Measurements from ENCODE around the gene PIK3C2A. TPM values are rescaled to one million over a fixed set of nuclear protein-coding genes. Genes with fewer than 3 reads are reported as not detected.
A peak's percentile ranks its signal among the peaks of the same experiment; 100 is the strongest.

The PIK3C2A gene
- total RNA-seq, 2 experiments from 2014 or later: 21.2 to 21.7 TPM

GRCh38 chr11:17169876-17170275 lies 37.9 kb downstream of the PIK3C2A start:
- Mint-ChIP-seq H3K27ac (no peak overlapping the region), H3K4me3 (no peak overlapping the region), H3K4me1 (ENCODE audit: low read depth) (peaks cover 11% of the 10 kb centered on the region), H3K27me3 (no peaks in the 10 kb centered on the region), H3K36me3 (peaks cover 20% of the 10 kb centered on the region), H3K9me3 (no peaks in the 10 kb centered on the region)
- CTCF ChIA-PET: interaction anchor here (0.7 kb wide), 1 partner anchor 214 kb away, joined by 3 read pairs; no protein-coding TSS in a partner anchor
- no peak for DNase-seq
- intact Hi-C loops (cut with micrococcal nuclease): no loop called here
- POLR2A ChIA-PET: no interaction called here

DNA sequence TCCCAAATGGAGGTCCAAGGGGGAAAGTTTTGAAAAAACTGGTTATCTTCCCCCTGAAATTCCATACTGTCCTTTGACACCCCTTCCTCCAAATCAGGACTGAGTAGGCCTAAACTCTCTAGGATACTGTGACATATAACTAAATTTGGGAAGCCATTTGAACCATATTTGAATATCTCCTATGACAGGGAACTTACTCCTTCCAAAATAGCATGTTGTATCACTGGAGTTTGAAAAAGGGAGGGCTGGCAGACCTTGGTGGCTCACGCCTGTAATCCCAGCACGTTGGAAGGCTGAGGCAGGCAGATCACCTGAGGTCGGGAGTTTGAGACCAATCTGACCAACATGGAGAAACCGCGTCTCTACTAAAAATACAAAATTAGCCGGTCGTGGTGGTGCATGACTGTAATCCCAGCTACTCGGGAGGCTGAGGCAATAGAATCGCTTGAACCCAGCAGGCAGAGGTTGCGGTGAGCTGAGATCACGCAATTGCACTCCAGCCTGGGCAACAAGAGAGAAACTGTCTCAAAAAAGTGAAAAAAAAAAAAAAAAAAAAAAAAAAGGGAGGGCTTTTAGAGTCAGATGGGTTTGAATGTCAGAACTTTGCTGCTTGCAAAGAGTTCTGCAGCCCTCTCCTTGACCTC lies 42.4 kb downstream of the PIK3C2A start:
- no peak overlapping the region for H3K27ac Mint-ChIP-seq

DNA sequence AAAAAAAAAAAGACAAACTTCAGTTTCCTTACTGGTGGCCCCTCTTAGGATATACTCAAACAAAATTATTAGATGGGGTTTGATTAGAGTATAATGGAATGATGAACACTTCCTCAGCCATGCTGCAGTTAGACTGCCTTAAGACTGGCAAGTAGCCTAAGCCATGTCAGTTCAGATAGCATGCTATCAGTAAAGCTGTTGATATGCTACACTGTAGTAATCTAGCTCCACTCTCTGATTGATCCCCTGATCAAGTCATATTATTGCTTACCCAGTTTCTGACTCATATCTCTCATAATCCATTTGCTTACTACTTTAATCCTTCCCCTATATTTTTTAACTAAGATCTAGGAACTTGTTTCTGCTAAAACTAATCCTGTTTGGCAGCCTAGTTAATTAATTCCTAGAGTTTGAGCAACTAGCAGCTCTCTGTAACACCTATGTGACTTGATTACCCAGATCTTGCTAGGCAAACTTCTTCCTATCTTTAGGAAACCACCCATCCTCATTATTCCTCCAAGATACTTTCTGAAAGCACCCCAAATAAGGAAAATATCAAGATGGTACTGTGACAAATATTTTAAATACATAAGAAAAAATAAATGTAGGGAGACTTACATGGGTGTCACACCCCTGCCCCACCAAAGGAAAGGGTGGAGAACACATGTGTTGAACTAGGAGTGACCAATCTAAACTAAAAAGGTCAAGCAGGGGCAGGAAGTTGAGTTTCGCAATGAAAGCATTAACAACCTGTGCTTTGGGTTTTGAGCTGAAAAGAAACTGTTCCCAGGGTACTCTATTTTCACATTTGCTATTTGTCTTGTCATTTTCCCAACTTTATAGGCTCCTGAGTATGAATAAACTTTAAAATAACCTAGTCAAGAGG lies 43.2 kb downstream of the PIK3C2A start:
- ChIA-PET CTCF (no interaction called here), POLR2A (no interaction called here)
- no peak overlapping the region for H3K27ac Mint-ChIP-seq
- peaks cover 45% of the 10 kb centered on the region for H3K4me1 Mint-ChIP-seq (ENCODE audit: low read depth)
- no peaks in the 10 kb centered on the region for H3K27me3 Mint-ChIP-seq
- intact Hi-C loops (cut with micrococcal nuclease): loop anchor here (5.0 kb wide), 1 partner anchor 43 kb away; the partner anchor contains the start of gene PIK3C2A
- no peak for DNase-seq
- peaks cover 16% of the 10 kb centered on the region for H3K36me3 Mint-ChIP-seq
- H3K4me3 Mint-ChIP-seq: no peak overlapping the region
- H3K9me3 Mint-ChIP-seq: no peaks in the 10 kb centered on the region

More for the DNA sequence above, 42.4 kb downstream of the PIK3C2A start:
- H3K27me3 Mint-ChIP-seq: no peaks in the 10 kb centered on the region
- H3K9me3 Mint-ChIP-seq: no peaks in the 10 kb centered on the region
- H3K36me3 Mint-ChIP-seq: peaks cover 16% of the 10 kb centered on the region
- CTCF ChIA-PET: no interaction called here
- DNase-seq: no peak
- peaks cover 41% of the 10 kb centered on the region for H3K4me1 Mint-ChIP-seq (ENCODE audit: low read depth)
- H3K4me3 Mint-ChIP-seq: no peak overlapping the region
- POLR2A ChIA-PET: no interaction called here
- intact Hi-C loops (cut with micrococcal nuclease): no loop called here

DNA sequence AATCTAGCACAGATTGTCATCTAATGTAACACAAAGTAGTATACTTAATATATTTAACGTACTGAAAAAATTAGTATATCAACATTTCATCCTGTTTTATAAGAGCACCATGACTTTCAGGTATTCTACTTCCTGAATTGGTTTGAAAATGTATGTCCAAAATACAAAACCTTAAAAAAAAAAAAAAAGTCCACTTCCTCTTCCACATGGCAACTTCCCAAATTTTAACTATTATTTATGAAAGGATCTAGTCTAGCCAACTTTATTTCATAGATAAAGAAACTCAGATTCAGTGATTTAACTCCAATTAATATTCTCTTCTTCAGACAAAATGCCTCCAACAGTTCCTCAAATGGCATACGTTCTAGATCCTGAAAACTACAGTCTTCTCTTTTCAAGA lies 44.0 kb downstream of the PIK3C2A start:
- no peaks in the 10 kb centered on the region for H3K27me3 Mint-ChIP-seq
- H3K27ac Mint-ChIP-seq: no peak overlapping the region
- H3K4me3 Mint-ChIP-seq: no peak overlapping the region
- H3K36me3 Mint-ChIP-seq: peaks cover 10% of the 10 kb centered on the region
- ChIA-PET POLR2A (no interaction called here), CTCF (no interaction called here)
- no peaks in the 10 kb centered on the region for H3K9me3 Mint-ChIP-seq
- DNase-seq: no peak
- intact Hi-C loops (cut with micrococcal nuclease): loop anchor here (5.0 kb wide), 1 partner anchor 44 kb away; the partner anchor contains the start of gene PIK3C2A
- peaks cover 42% of the 10 kb centered on the region for H3K4me1 Mint-ChIP-seq (ENCODE audit: low read depth)

DNA sequence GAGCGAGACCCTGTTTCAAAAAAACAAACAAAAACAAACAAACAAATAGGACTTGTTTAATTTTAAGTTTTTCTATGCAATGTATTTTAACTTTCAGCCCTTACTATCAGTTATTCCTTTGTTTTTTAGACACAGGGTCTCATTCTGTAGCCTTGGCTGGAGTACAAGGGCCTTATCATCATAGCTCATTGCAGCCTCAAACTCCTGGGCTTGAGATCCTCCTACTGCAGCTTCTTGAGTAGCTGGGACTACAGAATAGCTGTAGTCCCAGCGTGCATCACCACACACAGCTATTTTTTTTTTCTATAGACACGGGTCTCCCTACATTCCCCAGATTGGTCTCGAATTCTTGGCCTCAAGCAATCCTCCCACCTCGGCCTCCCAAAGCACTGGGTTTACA lies 44.5 kb downstream of the PIK3C2A start:
- H3K9me3 Mint-ChIP-seq: no peaks in the 10 kb centered on the region
- no peak overlapping the region for H3K27ac Mint-ChIP-seq
- POLR2A ChIA-PET: interaction anchor here (1.1 kb wide), 1 partner anchor 14 kb away, joined by 3 read pairs; no protein-coding TSS in a partner anchor
- CTCF ChIA-PET: no interaction called here
- intact Hi-C loops (cut with micrococcal nuclease): loop anchor here (5.0 kb wide), 1 partner anchor 44 kb away; the partner anchor contains the start of gene PIK3C2A
- H3K4me3 Mint-ChIP-seq: no peak overlapping the region
- peaks cover 5% of the 10 kb centered on the region for H3K36me3 Mint-ChIP-seq
- no peak for DNase-seq
- no peaks in the 10 kb centered on the region for H3K27me3 Mint-ChIP-seq
- peaks cover 39% of the 10 kb centered on the region for H3K4me1 Mint-ChIP-seq (ENCODE audit: low read depth)

DNA sequence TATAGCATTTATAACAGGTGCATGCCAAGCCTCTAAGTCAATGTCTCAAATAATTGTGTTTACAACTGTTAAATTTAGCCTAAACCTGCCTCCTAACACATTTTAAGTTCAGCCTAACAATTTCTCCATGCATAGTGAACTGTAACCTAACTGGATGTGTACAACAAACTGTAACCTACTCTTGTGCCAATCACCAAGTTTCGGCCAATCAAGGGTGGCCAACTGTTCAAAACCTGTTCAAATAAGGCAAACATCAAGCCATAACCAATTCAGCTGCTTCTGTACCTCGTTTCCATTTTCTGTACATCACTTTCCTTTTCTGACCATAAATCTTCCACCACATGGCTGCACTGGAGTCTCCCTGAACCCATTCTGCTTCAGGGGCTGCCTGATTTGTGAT lies 45.4 kb downstream of the PIK3C2A start:
- intact Hi-C loops (cut with micrococcal nuclease): loop anchor here (5.0 kb wide), 1 partner anchor 45 kb away; the partner anchor contains the start of gene PIK3C2A
- DNase-seq: no peak
- peaks cover 39% of the 10 kb centered on the region for H3K4me1 Mint-ChIP-seq (ENCODE audit: low read depth)
- no peak overlapping the region for H3K4me3 Mint-ChIP-seq
- no peaks in the 10 kb centered on the region for H3K9me3 Mint-ChIP-seq
- no peaks in the 10 kb centered on the region for H3K36me3 Mint-ChIP-seq
- ChIA-PET POLR2A (interaction anchor here (1.1 kb wide), 1 partner anchor 15 kb away, joined by 3 read pairs; no protein-coding TSS in a partner anchor), CTCF (no interaction called here)
- peak overlapping the region; percentile 34 for H3K27ac Mint-ChIP-seq
- no peaks in the 10 kb centered on the region for H3K27me3 Mint-ChIP-seq

GRCh38 chr11:17161515-17161914 lies 46.3 kb downstream of the PIK3C2A start:
- Mint-ChIP-seq H3K4me3 (no peak overlapping the region), H3K27ac (peak overlapping the region; percentile 34), H3K9me3 (no peaks in the 10 kb centered on the region), H3K36me3 (no peaks in the 10 kb centered on the region), H3K4me1 (ENCODE audit: low read depth) (peaks cover 41% of the 10 kb centered on the region), H3K27me3 (no peaks in the 10 kb centered on the region)
- no peak for DNase-seq
- POLR2A ChIA-PET: no interaction called here
- CTCF ChIA-PET: no interaction called here
- intact Hi-C loops (cut with micrococcal nuclease): loop anchor here (5.0 kb wide), 1 partner anchor 46 kb away; the partner anchor contains the start of gene PIK3C2A

DNA sequence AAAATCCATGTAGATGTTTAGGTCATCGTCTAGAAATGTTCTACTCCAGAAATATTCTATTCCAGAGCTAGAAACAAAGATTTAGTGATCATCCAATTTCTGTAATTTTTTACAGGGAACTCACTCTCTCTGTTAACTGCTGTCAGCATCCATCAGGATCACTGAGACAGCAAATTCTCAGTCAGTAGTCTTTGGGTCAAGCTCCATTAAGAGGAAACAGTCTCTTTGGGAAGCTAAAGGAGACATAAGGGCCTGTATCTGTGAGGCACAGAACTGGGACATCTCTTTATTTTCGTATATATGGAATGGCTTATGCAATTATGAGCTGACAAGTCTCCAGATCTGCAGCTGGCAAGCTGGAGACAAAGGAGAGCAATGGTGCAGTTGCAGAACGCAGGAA lies 48.3 kb downstream of the PIK3C2A start:
- no peak overlapping the region for H3K27ac Mint-ChIP-seq
- DNase-seq: no peak
- CTCF ChIA-PET: no interaction called here
- POLR2A ChIA-PET: no interaction called here
- H3K36me3 Mint-ChIP-seq: peaks cover 3% of the 10 kb centered on the region
- intact Hi-C loops (cut with micrococcal nuclease): no loop called here
- no peaks in the 10 kb centered on the region for H3K9me3 Mint-ChIP-seq
- H3K4me1 Mint-ChIP-seq (ENCODE audit: low read depth): peaks cover 36% of the 10 kb centered on the region
- no peaks in the 10 kb centered on the region for H3K27me3 Mint-ChIP-seq
- no peak overlapping the region for H3K4me3 Mint-ChIP-seq

Other genes with a start within 250 kb of the PIK3C2A start
- gene PLEKHA7, start 193.6 kb downstream of the PIK3C2A start, total RNA-seq: 1 to 10 TPM; 5.1 to 5.3 TPM
- 1,000 to 10,000 TPM; 1,729 to 1,745 TPM for gene RPS13, start 130.3 kb downstream of the PIK3C2A start, total RNA-seq
- gene NUCB2, start 68.8 kb upstream of the PIK3C2A start, total RNA-seq: 10 to 100 TPM; 38.1 to 38.2 TPM
- under 1 TPM; 0.69 to 0.82 TPM for gene NCR3LG1, start 143.8 kb upstream of the PIK3C2A start, total RNA-seq
- gene KCNJ11, start 180.7 kb upstream of the PIK3C2A start, total RNA-seq: under 1 TPM; 0.10 to 0.57 TPM

Measured in activated CD4-positive, alpha-beta memory T cell treated with anti-CD3 and anti-CD28 coated beads for 36 hours (primary cell).